SKM-1 (cell line): Measurements from ENCODE around the gene SLC35E4.
"Not testable (repeated sequence)": the region's sequence is repeated elsewhere in the genome, so short reads cannot be mapped to it uniquely, and the experiment has no call there.

ENCODE experiments used
- DNase-seq: peaks from one replicate; lab custom pipeline; 2025; ENCODE audit not compliant: unreplicated experiment; lab: John Stamatoyannopoulos, UW

SLC35E4 gene

GRCh38 chr22:30611197-30611596 is 24.4 kb upstream of the SLC35E4 start:
- no peak for DNase-seq

DNA sequence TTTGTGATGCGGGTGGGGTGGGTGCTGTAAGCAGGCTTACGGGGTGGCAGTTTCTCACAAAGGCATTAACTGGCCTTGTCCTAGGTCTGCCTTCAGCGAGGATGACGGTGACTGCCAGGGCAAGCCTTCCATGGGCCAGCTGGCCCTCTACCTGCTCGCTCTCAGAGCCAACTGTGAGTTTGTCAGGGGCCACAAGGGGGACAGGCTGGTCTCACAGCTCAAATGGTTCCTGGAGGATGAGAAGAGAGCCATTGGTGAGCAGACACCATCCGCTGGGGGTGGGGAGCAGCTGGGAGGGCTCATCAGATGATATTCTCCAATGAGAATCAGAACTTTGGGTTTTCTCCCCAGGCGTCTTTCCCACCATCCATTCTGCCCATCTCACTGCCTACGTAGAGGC is 22.8 kb upstream of the SLC35E4 start:
- no peak for DNase-seq

DNA sequence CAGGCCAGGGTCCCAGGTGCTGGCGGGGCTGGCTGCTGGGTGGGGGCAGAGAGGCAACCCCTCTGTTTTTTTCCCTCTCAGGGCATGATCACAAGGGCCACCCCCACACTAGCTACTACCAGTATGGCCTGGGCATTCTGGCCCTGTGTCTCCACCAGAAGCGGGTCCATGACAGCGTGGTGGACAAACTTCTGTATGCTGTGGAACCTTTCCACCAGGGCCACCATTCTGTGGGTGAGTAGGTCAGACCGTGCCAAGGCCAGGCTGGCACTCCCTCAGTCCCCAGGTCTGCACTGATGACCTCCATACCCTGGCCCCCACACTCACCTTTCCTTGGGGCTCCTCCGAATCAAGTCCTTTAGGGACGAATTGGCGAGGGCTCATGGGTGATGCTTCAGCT is 21.3 kb upstream of the SLC35E4 start:
- DNase-seq = no peak

DNA sequence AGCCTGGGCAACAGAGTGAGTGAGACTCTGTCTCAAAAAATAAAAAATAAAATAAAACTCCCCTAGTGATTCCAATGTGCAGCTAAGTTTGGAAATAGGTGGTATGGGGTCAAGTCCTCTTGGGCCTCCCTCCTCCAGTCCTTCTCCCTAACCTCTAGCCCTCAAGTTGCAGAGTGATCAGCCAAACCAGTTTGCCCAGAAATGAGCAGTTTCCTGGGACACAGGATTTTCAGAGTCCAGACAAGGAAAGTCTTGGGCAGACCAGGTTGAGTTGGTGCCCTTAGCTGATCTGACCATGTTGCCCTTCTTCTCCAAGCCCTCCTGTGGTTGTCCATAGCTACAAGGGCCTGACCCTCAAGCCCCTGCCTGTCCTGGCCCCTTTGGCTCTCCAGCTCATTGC is 20.7 kb upstream of the SLC35E4 start:
- DNase-seq = no peak

DNA sequence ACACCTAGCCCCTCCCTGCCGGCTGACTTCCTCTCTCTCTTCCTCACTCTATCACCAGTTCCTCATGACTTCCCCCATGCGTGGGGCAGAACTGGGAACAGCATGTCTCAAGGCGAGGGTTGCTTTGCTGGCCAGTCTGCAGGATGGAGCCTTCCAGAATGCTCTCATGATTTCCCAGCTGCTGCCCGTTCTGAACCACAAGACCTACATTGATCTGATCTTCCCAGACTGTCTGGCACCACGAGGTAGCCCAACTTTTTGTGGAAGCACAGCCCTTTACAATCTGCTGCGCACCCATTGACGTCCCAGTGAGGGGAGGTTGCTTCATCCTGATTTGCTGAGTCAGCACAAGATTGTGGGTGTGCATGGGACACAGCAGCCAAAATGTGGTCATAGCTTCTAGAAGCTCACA is 20.0 kb upstream of the SLC35E4 start:
- no peak for DNase-seq

DNA sequence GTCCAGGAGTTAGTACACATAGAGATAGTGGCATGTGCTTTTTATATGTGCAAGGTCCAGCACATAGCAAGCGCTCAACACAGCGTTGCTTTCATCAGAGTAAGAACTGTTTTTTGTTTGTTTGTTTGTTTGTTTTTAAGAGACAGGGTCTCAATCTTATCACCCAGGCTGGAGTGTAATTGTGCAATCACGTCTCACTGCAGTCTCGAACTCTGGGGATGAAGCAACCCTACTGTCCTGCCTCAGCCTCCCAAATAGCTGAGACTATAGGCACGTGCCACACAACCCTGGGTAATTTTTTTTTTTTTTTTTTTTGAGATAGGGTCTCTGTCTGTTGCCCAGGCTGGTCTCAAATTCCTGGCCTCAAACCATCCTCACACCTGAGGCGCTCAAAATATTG is 17.8 kb upstream of the SLC35E4 start:
- DNase-seq = no peak

- not testable (repeated sequence) for DNase-seq
These were observed 15.7 kb upstream of the SLC35E4 start for GRCh38 chr22:30619909-30620308.

GRCh38 chr22:30626413-30626812 is 9.2 kb upstream of the SLC35E4 start:
- DNase-seq = no peak

- DNase-seq = no peak
These were observed 8.1 kb upstream of the SLC35E4 start for GRCh38 chr22:30627471-30627870.

GRCh38 chr22:30628491-30628890 is 7.1 kb upstream of the SLC35E4 start:
- no peak for DNase-seq

DNA sequence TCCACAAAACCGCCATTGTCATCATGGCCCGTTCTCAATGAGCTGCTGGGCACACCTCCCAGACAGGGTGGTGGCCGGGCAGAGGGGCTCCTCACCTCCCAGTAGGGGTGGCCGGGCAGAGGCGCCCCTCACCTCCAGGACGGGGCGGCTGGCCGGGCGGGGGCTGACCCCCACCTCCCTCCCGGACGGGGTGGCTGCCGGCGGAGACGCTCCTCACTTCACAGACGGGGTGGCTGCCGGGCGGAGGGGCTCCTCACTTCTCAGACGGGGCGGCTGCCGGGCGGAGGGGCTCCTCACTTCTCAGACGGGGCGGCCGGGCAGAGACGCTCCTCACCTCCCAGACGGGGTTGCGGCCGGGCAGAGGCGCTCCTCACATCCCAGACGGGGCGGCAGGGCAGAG is 4.1 kb upstream of the SLC35E4 start:
- not testable (repeated sequence) for DNase-seq

DNA sequence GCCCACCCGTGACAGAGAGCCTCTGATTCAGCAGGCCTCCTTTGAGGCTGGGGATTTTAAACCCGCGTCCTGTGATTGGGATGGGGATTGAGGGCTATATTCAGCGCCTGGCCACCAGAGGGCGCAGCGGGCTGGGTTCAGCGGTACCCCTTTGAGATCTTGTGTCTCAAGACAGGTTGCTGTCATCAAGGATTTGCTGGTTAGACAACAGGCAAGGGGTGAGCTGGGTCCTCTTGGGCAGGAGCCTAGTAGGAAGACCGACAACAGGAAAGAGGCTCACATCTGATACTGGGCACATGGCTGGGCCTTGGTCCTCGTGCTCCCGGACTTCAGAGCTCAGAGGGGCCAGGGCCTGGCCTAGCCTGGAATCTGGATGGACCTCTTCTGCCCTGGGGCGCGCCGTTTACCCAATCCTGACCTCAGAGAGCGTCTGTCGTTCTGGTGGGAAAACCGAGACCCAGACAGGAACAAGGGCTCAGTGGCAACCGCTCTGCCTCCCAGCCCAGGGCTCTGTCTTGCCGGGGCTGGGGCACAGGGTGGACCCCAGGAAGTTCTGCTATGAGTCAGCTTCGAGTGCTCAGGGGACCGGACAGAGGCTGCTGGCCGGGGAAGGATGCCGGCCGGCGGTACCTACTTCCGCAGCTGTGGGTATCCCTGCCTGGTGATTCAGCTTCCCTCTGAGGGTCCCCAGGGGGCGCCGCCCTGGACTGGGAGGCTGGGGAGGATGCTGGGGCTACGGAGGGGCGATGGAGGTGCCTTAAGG is 929 bp upstream of the SLC35E4 start:
- peak; percentile 83 for DNase-seq

- no peak for DNase-seq
These were observed 871 bp downstream of the SLC35E4 start for GRCh38 chr22:30636226-30637077.

DNA sequence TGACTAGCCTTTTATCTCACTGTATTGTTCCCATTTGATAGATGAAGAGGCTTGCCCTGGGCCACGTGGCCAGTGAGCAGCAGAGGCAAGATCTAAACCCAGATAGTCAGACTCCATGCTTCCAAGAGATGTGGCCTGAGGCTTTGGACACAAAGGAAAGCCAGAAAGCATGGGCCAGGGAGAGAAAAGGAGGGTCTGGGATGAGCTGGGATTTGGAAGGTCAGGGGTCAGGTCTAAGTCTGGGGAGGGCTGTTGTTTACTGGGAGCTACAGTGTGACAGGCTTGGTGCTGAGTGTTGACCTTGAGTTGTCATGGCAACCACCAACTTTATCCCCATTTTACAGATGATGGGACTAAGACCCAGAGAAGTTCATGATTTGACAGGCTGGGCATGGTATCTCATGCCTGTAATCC is 2.1 kb downstream of the SLC35E4 start:
- no peak for DNase-seq

- DNase-seq = no peak
These were observed 4.8 kb downstream of the SLC35E4 start for GRCh38 chr22:30640361-30640760.

GRCh38 chr22:30640839-30641430 is 5.4 kb downstream of the SLC35E4 start:
- no peak for DNase-seq

GRCh38 chr22:30643055-30643875 is 7.7 kb downstream of the SLC35E4 start:
- no peak for DNase-seq

GRCh38 chr22:30646518-30647160 is 11.1 kb downstream of the SLC35E4 start:
- DNase-seq = no peak

GRCh38 chr22:30647536-30647935 is 12.0 kb downstream of the SLC35E4 start:
- DNase-seq = no peak

- DNase-seq = no peak
These were observed 13.2 kb downstream of the SLC35E4 start for GRCh38 chr22:30648825-30649224.
